WTC11 (cell line): Measurements from ENCODE around the gene CADM2. TPM values are rescaled to one million over a fixed set of nuclear protein-coding genes. Genes with fewer than 3 reads are reported as not detected.
"Not testable (repeated sequence)": the region's sequence is repeated elsewhere in the genome, so short reads cannot be mapped to it uniquely, and the experiment has no call there.

Experiments
- ATAC-seq: fragments of 200-7000 bp; cut with Tn5 transposase; 2 replicates; pipeline ENCODE4 v1.10.0; 2021; ENCODE audit warnings: mild to moderate bottlenecking, moderate library complexity
- CTCF ChIA-PET: fragments of 300-600 bp; sonication (Branson Sonifier 250); formaldehyde crosslinking; loops from one replicate; lab custom pipeline; 2021; ENCODE audit warnings: antibody characterized with exemption; lab: Charles Lee
- POLR2A ChIA-PET: fragments of 350-600 bp; sonication (Branson Sonifier 250); formaldehyde crosslinking; loops from one replicate; lab custom pipeline; 2021; ENCODE audit warnings: antibody characterized with exemption; lab: Charles Lee
- DNase-seq: peaks from one replicate; pipeline ENCODE4 v3.0.0; 2021; ENCODE audit warnings: low spot score
- H3K27ac Mint-ChIP-seq: 2 replicates; pipeline ENCODE4 v1.8.0; 2021; ENCODE audit warnings: mixed read lengths
- H3K27me3 Mint-ChIP-seq: 2 replicates; pipeline ENCODE4 v1.8.0; 2021; ENCODE audit warnings: low read depth, mild to moderate bottlenecking, moderate library complexity, mixed read lengths
- H3K36me3 Mint-ChIP-seq: 2 replicates; pipeline ENCODE4 v1.8.0; 2021; ENCODE audit warnings: mixed read lengths
- H3K4me1 Mint-ChIP-seq: 2 replicates; pipeline ENCODE4 v1.8.0; 2022; ENCODE audit warnings: mixed read lengths
- H3K4me3 Mint-ChIP-seq: 2 replicates; pipeline ENCODE4 v1.8.0; 2021; ENCODE audit warnings: mild to moderate bottlenecking, moderate library complexity, mixed read lengths
- H3K9me3 Mint-ChIP-seq: 2 replicates; pipeline ENCODE4 v1.8.0; 2021; ENCODE audit warnings: mixed read lengths
- ATF1 ChIP-seq: sonication (generic); formaldehyde crosslinking; IDR thresholded peaks from 2 replicates; pipeline ENCODE4 v1.8.1; 2023; ENCODE audit warnings: mild to moderate bottlenecking, moderate library complexity, missing genetic modification reagents
- CBFB ChIP-seq: sonication (generic); formaldehyde crosslinking; IDR thresholded peaks from 2 replicates; pipeline ENCODE4 v1.8.1; 2022; ENCODE audit warnings: mild to moderate bottlenecking, low read depth, missing genetic modification reagents
- CREB1 ChIP-seq: sonication (generic); formaldehyde crosslinking; IDR thresholded peaks from 2 replicates; pipeline ENCODE4 v1.8.0; 2023; ENCODE audit warnings: mild to moderate bottlenecking, missing genetic modification reagents
- E2F5 ChIP-seq: sonication (generic); formaldehyde crosslinking; IDR thresholded peaks from 2 replicates; pipeline ENCODE4 v1.8.1; 2022; ENCODE audit warnings: mild to moderate bottlenecking, moderate library complexity, missing genetic modification reagents
- ETV6 ChIP-seq: sonication (generic); formaldehyde crosslinking; IDR thresholded peaks from 2 replicates; pipeline ENCODE4 v1.8.1; 2022; ENCODE audit warnings: mild to moderate bottlenecking, missing genetic modification reagents
- MLX ChIP-seq: sonication (generic); formaldehyde crosslinking; IDR thresholded peaks from 2 replicates; pipeline ENCODE4 v1.8.1; 2023; ENCODE audit warnings: mild to moderate bottlenecking, missing genetic modification reagents, moderate library complexity
- MXD4 ChIP-seq: fragments of 250-450 bp; sonication (Bioruptor Pico); IDR thresholded peaks from 2 replicates; pipeline ENCODE4 v1.8.0; 2021; ENCODE audit warnings: mild to moderate bottlenecking, moderate library complexity, borderline replicate concordance
- MYBL2 ChIP-seq: sonication (generic); formaldehyde crosslinking; IDR thresholded peaks from 2 replicates; pipeline ENCODE4 v1.8.1; 2023; ENCODE audit warnings: mild to moderate bottlenecking, moderate library complexity, missing genetic modification reagents
- NFE2L1 ChIP-seq: sonication (generic); formaldehyde crosslinking; IDR thresholded peaks from 2 replicates; pipeline ENCODE4 v1.8.1; 2023; ENCODE audit warnings: missing genetic modification reagents
- TEAD4 ChIP-seq: sonication (generic); formaldehyde crosslinking; IDR thresholded peaks from 2 replicates; pipeline ENCODE4 v1.8.0; 2022; ENCODE audit warnings: mild to moderate bottlenecking, missing genetic modification reagents
- ZNF219 ChIP-seq: sonication (generic); formaldehyde crosslinking; IDR thresholded peaks from 2 replicates; pipeline ENCODE4 v1.8.0; 2023; ENCODE audit warnings: missing genetic modification reagents, mild to moderate bottlenecking, borderline replicate concordance
- ZNF281 ChIP-seq: sonication (generic); formaldehyde crosslinking; IDR thresholded peaks from 2 replicates; pipeline ENCODE4 v1.8.0; 2023; ENCODE audit warnings: mild to moderate bottlenecking, missing genetic modification reagents
- ZNF396 ChIP-seq: fragments of 250-450 bp; sonication (Bioruptor Pico); IDR thresholded peaks from 2 replicates; pipeline ENCODE4 v1.8.0; 2021; ENCODE audit warnings: mild to moderate bottlenecking, moderate library complexity, borderline replicate concordance
- ZNF416 ChIP-seq: fragments of 250-450 bp; sonication (Bioruptor Pico); IDR thresholded peaks from 2 replicates; pipeline ENCODE4 v1.9.0; 2021; ENCODE audit warnings: mild to moderate bottlenecking, inconsistent platforms
- ZNF425 ChIP-seq: fragments of 250-450 bp; sonication (Bioruptor Pico); conservative IDR thresholded peaks from 2 replicates; pipeline ENCODE4 v1.9.0; 2021; ENCODE audit warnings: mild to moderate bottlenecking
- total RNA-seq: library from RNA; stranded (reverse); gene quantifications from 3 replicates; pipeline ENCODE4 v1.2.3, GENCODE V29; 2021
- TF ChIP-seq, protein P1 (sequence below): fragments of 200-600 bp; IDR thresholded peaks from 2 replicates; pipeline ENCODE4 v1.8.0; 2022; ENCODE audit warnings: antibody characterized with exemption
- TF ChIP-seq, protein P2 (sequence below): sonication (generic); formaldehyde crosslinking; IDR thresholded peaks from 2 replicates; pipeline ENCODE4 v1.8.1; 2022; ENCODE audit warnings: low read depth, mild to moderate bottlenecking, moderate library complexity, missing genetic modification reagents, borderline replicate concordance

Gene CADM2
- total RNA-seq, 1 experiment from 2014 or later, result 18.8 TPM

DNA sequence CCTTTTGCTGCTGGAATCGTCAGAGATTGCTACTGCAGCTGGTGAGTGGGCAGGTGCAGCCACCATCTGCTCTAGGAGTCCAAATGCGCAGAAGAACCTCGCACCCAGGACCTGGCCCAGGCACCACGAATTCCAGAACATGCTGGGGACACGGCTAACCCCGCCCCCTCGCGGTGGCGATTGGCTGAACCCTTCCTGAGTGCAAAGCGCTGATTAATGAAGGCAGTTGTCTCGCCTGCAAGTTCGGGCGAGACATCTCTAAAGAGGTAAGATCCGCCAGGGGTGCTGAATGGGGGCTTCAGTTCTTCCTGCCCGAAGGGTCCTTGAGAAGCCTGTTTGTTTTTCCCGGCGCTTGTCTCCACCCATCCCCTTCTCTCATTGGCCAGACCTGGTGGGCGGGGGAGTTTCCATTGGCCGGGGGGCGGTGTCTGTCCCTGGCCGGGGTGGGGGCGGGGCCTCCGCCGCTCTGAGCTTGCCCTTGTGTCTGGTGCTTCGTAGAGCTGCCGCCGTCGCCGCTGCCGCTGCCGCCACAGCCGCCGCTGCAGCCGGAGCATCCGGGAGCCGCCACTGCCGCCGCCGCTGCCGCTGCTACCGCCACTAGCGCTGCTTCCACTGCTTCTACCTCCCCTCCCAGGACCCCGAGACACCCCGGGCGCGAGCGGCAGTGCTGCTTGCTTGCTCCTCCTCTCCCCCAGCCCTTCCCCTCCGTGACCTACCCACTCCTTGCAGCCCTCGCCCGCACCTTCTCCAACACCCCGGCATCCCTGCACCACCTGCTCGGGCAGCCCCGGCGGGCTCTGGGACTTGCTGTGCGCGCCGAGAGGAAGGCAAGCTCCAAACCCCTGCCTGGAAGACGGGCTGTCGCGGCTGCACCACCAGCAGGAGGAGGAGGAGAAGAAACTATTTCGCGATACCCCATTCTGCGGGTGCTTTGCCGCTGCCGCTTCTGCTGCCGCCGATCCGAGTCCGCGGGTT, at the start of gene CADM2 (continued):
- TF ChIP-seq CREB1 (no peak), ZNF425 (CRISPR knock-in tag) (no peak), ATF1 (CRISPR knock-in tag) (no peak), MXD4 (CRISPR knock-in tag) (no peak), CBFB (CRISPR knock-in tag) (no peak), ZNF281 (CRISPR knock-in tag) (no peak), TEAD4 (no peak), MYBL2 (CRISPR knock-in tag) (no peak)
- TF ChIP-seq, protein P1, sequence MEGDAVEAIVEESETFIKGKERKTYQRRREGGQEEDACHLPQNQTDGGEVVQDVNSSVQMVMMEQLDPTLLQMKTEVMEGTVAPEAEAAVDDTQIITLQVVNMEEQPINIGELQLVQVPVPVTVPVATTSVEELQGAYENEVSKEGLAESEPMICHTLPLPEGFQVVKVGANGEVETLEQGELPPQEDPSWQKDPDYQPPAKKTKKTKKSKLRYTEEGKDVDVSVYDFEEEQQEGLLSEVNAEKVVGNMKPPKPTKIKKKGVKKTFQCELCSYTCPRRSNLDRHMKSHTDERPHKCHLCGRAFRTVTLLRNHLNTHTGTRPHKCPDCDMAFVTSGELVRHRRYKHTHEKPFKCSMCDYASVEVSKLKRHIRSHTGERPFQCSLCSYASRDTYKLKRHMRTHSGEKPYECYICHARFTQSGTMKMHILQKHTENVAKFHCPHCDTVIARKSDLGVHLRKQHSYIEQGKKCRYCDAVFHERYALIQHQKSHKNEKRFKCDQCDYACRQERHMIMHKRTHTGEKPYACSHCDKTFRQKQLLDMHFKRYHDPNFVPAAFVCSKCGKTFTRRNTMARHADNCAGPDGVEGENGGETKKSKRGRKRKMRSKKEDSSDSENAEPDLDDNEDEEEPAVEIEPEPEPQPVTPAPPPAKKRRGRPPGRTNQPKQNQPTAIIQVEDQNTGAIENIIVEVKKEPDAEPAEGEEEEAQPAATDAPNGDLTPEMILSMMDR, result peak; percentile 39; the same call in 1 of the 2 replicates
- TF ChIP-seq, protein P2, sequence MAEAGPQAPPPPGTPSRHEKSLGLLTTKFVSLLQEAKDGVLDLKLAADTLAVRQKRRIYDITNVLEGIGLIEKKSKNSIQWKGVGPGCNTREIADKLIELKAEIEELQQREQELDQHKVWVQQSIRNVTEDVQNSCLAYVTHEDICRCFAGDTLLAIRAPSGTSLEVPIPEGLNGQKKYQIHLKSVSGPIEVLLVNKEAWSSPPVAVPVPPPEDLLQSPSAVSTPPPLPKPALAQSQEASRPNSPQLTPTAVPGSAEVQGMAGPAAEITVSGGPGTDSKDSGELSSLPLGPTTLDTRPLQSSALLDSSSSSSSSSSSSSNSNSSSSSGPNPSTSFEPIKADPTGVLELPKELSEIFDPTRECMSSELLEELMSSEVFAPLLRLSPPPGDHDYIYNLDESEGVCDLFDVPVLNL (CRISPR knock-in tag), result no peak
- TF ChIP-seq, all 79 proteins: peak for 7

GRCh38 chr3:84918592-84918991, 40.2 kb upstream of the CADM2 start:
- H3K27ac Mint-ChIP-seq, H3K4me3 Mint-ChIP-seq, POLR2A ChIA-PET: not testable (repeated sequence)

GRCh38 chr3:84922682-84923081, 36.1 kb upstream of the CADM2 start:
- CTCF ChIA-PET, result no interaction called here
- Mint-ChIP-seq H3K9me3 (peaks cover 25% of the 10 kb centered on the region), H3K27ac (no peak overlapping the region), H3K4me3 (no peak overlapping the region), H3K27me3 (no peaks in the 10 kb centered on the region; the same call in 1 of the 2 replicates), H3K4me1 (no peaks in the 10 kb centered on the region), H3K36me3 (peaks cover 14% of the 10 kb centered on the region)
- no peak for DNase-seq
- POLR2A ChIA-PET, result no interaction called here
- no peak for ATAC-seq
- no peak for TF ChIP-seq ZNF416 (CRISPR knock-in tag)
- no peak for TF ChIP-seq ZNF425 (CRISPR knock-in tag)
- TF ChIP-seq ETV6 (CRISPR knock-in tag), result no peak
- no peak for TF ChIP-seq E2F5
- no peak for TF ChIP-seq MLX (CRISPR knock-in tag)
- no peak for TF ChIP-seq ZNF396 (CRISPR knock-in tag)
- TF ChIP-seq ZNF219 (CRISPR knock-in tag), result no peak
- TF ChIP-seq NFE2L1 (CRISPR knock-in tag), result no peak

More at GRCh38 chr3:84918592-84918991, 40.2 kb upstream of the CADM2 start:
- ATAC-seq, H3K4me1 Mint-ChIP-seq, H3K27me3 Mint-ChIP-seq, DNase-seq, CTCF ChIA-PET: not testable (repeated sequence)
- peaks cover 17% of the 10 kb centered on the region for H3K36me3 Mint-ChIP-seq
- H3K9me3 Mint-ChIP-seq, result peaks cover 33% of the 10 kb centered on the region
